HUES6 (cell line): ENCODE results near the gene HTT.

Experiments used
- H3K27ac ChIP-seq: 2 replicates; pipeline ENCODE4 v1.7.0; 2013; ENCODE audit warnings: low read depth, mild to moderate bottlenecking, low read length, inconsistent platforms
- H3K27me3 ChIP-seq: 2 replicates; pipeline ENCODE4 v1.6.1; 2013; ENCODE audit warnings: low read length; ENCODE audit not compliant: control insufficient read depth, insufficient read depth
- H3K36me3 ChIP-seq: 2 replicates; pipeline ENCODE4 v1.6.1; 2013; ENCODE audit warnings: low read length; ENCODE audit not compliant: control insufficient read depth, insufficient read depth
- H3K4me1 ChIP-seq: 2 replicates; pipeline ENCODE4 v1.6.1; 2013; ENCODE audit warnings: low read length; ENCODE audit not compliant: control insufficient read depth, insufficient read depth
- H3K4me3 ChIP-seq: 2 replicates; pipeline ENCODE4 v1.5.1; 2013; ENCODE audit warnings: low read depth, low read length
- H3K9ac ChIP-seq: one replicate; pipeline ENCODE4 v1.6.1; 2013; ENCODE audit warnings: mild to moderate bottlenecking, low read length
- H3K9me3 ChIP-seq: 2 replicates; pipeline ENCODE4 v1.6.1; 2013; ENCODE audit warnings: low read depth, low read length; ENCODE audit not compliant: control insufficient read depth, insufficient read depth

The HTT gene

GRCh38 chr4:3177905-3178304 is 103.4 kb downstream of the HTT start:
- Histone ChIP-seq H3K27me3 (no peaks in the 10 kb centered on the region), H3K9me3 (no peaks in the 10 kb centered on the region), H3K27ac (no peak overlapping the region), H3K4me3 (no peak overlapping the region), H3K4me1 (no peaks in the 10 kb centered on the region), H3K9ac (no peak overlapping the region), H3K36me3 (peaks cover 89% of the 10 kb centered on the region)

- Histone ChIP-seq H3K9me3 (no peaks in the 10 kb centered on the region), H3K4me3 (no peak overlapping the region), H3K27ac (no peak overlapping the region), H3K9ac (no peak overlapping the region), H3K27me3 (no peaks in the 10 kb centered on the region), H3K4me1 (no peaks in the 10 kb centered on the region), H3K36me3 (peaks cover 89% of the 10 kb centered on the region)
Observed at GRCh38 chr4:3178351-3178750, 103.9 kb downstream of the HTT start.

GRCh38 chr4:3179126-3179706 is 104.7 kb downstream of the HTT start:
- Histone ChIP-seq H3K27ac (no peak overlapping the region), H3K9me3 (no peaks in the 10 kb centered on the region), H3K27me3 (no peaks in the 10 kb centered on the region), H3K4me1 (no peaks in the 10 kb centered on the region), H3K9ac (no peak overlapping the region), H3K4me3 (no peak overlapping the region), H3K36me3 (peaks cover 91% of the 10 kb centered on the region)

- no peak overlapping the region for H3K9ac ChIP-seq
- H3K27me3 ChIP-seq: no peaks in the 10 kb centered on the region
- no peaks in the 10 kb centered on the region for H3K4me1 ChIP-seq
- H3K27ac ChIP-seq: no peak overlapping the region
- no peak overlapping the region for H3K4me3 ChIP-seq
- H3K9me3 ChIP-seq: no peaks in the 10 kb centered on the region
- H3K36me3 ChIP-seq: peaks cover 91% of the 10 kb centered on the region
Observed at GRCh38 chr4:3183008-3183407, 108.5 kb downstream of the HTT start.

GRCh38 chr4:3184725-3185124 is 110.2 kb downstream of the HTT start:
- H3K4me3 ChIP-seq: no peak overlapping the region
- no peak overlapping the region for H3K9ac ChIP-seq
- no peak overlapping the region for H3K27ac ChIP-seq
- no peaks in the 10 kb centered on the region for H3K27me3 ChIP-seq
- H3K4me1 ChIP-seq: no peaks in the 10 kb centered on the region
- peaks cover 91% of the 10 kb centered on the region for H3K36me3 ChIP-seq
- H3K9me3 ChIP-seq: no peaks in the 10 kb centered on the region

- H3K27ac ChIP-seq: no peak overlapping the region
- H3K4me3 ChIP-seq: no peak overlapping the region
- H3K9ac ChIP-seq: no peak overlapping the region
- H3K9me3 ChIP-seq: no peaks in the 10 kb centered on the region
- no peaks in the 10 kb centered on the region for H3K4me1 ChIP-seq
- no peaks in the 10 kb centered on the region for H3K27me3 ChIP-seq
- H3K36me3 ChIP-seq: peaks cover 92% of the 10 kb centered on the region
Observed at GRCh38 chr4:3186609-3187008, 112.1 kb downstream of the HTT start.

GRCh38 chr4:3188118-3188517 is 113.6 kb downstream of the HTT start:
- Histone ChIP-seq H3K36me3 (peaks cover 90% of the 10 kb centered on the region), H3K4me1 (no peaks in the 10 kb centered on the region), H3K27ac (no peak overlapping the region), H3K4me3 (no peak overlapping the region), H3K27me3 (no peaks in the 10 kb centered on the region), H3K9me3 (no peaks in the 10 kb centered on the region), H3K9ac (no peak overlapping the region)

- Histone ChIP-seq H3K36me3 (peaks cover 89% of the 10 kb centered on the region), H3K4me3 (no peak overlapping the region), H3K27ac (no peak overlapping the region), H3K9ac (no peak overlapping the region), H3K27me3 (no peaks in the 10 kb centered on the region), H3K4me1 (no peaks in the 10 kb centered on the region), H3K9me3 (no peaks in the 10 kb centered on the region)
Observed at GRCh38 chr4:3189459-3189858, 115.0 kb downstream of the HTT start.

GRCh38 chr4:3190549-3190948 is 116.1 kb downstream of the HTT start:
- Histone ChIP-seq H3K4me3 (no peak overlapping the region), H3K27ac (no peak overlapping the region), H3K9ac (no peak overlapping the region), H3K27me3 (no peaks in the 10 kb centered on the region), H3K36me3 (peaks cover 89% of the 10 kb centered on the region), H3K4me1 (no peaks in the 10 kb centered on the region), H3K9me3 (no peaks in the 10 kb centered on the region)

- peaks cover 87% of the 10 kb centered on the region for H3K36me3 ChIP-seq
- H3K9me3 ChIP-seq: no peaks in the 10 kb centered on the region
- H3K4me1 ChIP-seq: no peaks in the 10 kb centered on the region
- H3K9ac ChIP-seq: no peak overlapping the region
- H3K27ac ChIP-seq: no peak overlapping the region
- no peaks in the 10 kb centered on the region for H3K27me3 ChIP-seq
- H3K4me3 ChIP-seq: no peak overlapping the region
Observed at GRCh38 chr4:3192188-3192587, 117.7 kb downstream of the HTT start.

GRCh38 chr4:3192827-3193226 is 118.3 kb downstream of the HTT start:
- Histone ChIP-seq H3K27ac (no peak overlapping the region), H3K4me1 (no peaks in the 10 kb centered on the region), H3K4me3 (no peak overlapping the region), H3K9ac (no peak overlapping the region), H3K27me3 (no peaks in the 10 kb centered on the region), H3K9me3 (no peaks in the 10 kb centered on the region), H3K36me3 (peaks cover 87% of the 10 kb centered on the region)
